HG02840 (cell line): ENCODE measurements around the gene IL36G.

Experiments used
- ATAC-seq: cut with Tn5 transposase; IDR thresholded peaks from one replicate; pipeline ENCODE4 v1.9.1; 2021; ENCODE audit warnings: mild to moderate bottlenecking, moderate library complexity, moderate number of reproducible peaks; ENCODE audit not compliant: unreplicated experiment, low FRiP score

IL36G gene

GRCh38 chr2:113015042-113015441, 37.2 kb downstream of the IL36G start:
- ATAC-seq, result no peak

GRCh38 chr2:113015655-113016054, 37.8 kb downstream of the IL36G start:
- ATAC-seq, result no peak

GRCh38 chr2:113018509-113018908, 40.7 kb downstream of the IL36G start:
- no peak for ATAC-seq

- ATAC-seq, result no peak
These were observed 43.5 kb downstream of the IL36G start for GRCh38 chr2:113021312-113021711.

- ATAC-seq, result no peak
These were observed 47.0 kb downstream of the IL36G start for GRCh38 chr2:113024764-113025163.

- ATAC-seq, result no peak
These were observed 47.9 kb downstream of the IL36G start for GRCh38 chr2:113025737-113026136.

- ATAC-seq, result no peak
These were observed 49.9 kb downstream of the IL36G start for GRCh38 chr2:113027691-113028090.

GRCh38 chr2:113028112-113028511, 50.3 kb downstream of the IL36G start:
- no peak for ATAC-seq

GRCh38 chr2:113032737-113033136, 54.9 kb downstream of the IL36G start:
- no peak for ATAC-seq

GRCh38 chr2:113034016-113034415, 56.2 kb downstream of the IL36G start:
- no peak for ATAC-seq
